OCI-M2 (cell line): ENCODE measurements around the gene DENND2A.
"Not testable (repeated sequence)": the region's sequence is repeated elsewhere in the genome, so short reads cannot be mapped to it uniquely, and the experiment has no call there.

Experiments used
- DNase-seq: peaks from one replicate; lab custom pipeline; 2025; ENCODE audit not compliant: unreplicated experiment; lab: John Stamatoyannopoulos, UW

DENND2A gene

DNA sequence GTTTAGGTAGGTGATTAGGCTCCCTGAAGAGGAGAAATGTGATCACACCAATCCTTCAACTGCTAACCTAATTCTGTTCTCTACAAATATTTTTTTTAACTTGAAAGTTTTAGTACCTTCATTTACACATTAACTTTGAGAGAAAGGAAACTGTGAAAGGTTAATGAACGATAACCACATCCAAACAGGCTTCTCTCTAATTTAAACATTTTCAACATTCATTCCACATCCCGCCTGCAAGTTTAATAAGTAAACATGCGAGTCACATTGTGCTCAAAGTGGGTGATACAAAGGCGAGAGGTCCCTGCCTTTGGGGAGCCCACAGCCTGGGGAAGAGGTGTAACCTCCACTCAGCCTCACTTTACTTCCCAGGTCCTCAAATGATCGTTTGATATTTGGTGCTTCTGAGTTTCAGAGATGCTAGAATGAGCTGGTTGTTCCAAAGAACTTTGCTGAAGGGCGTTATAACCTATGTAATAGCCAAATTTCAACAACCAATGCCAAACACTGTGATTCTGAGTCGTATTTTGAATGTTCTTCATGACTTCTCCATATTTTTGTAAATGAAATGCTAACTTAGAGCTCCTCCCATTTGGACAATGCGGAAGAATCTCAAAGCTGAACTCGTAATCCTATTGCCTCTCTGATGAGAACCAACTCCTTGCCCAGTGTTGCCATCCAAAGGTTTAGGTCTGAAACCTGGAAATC lies 47.5 kb downstream of the DENND2A start:
- DNase-seq = no peak

- no peak for DNase-seq
These were observed 49.3 kb downstream of the DENND2A start for GRCh38 chr7:140591180-140591902.

GRCh38 chr7:140587243-140587642 lies 53.4 kb downstream of the DENND2A start:
- no peak for DNase-seq

DNA sequence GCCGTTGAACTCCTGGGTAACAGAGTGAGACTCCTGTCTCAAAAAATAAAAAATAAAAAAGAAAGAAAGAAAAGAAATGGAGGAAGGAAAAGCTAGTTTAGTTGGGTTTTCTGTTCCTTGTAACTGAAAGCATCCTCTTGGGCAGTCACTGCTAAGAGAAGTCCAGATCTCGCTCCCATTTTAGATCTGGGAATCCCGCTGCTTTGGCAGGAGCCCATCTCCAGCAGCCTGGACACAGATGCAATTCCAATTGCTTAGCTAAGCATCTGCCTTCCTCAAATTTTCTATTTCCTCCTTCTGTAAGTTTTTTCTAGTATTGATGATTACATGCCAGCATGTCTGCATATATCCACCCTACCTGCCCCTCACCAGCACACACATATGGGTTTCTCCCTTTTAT lies 54.1 kb downstream of the DENND2A start:
- DNase-seq = no peak

DNA sequence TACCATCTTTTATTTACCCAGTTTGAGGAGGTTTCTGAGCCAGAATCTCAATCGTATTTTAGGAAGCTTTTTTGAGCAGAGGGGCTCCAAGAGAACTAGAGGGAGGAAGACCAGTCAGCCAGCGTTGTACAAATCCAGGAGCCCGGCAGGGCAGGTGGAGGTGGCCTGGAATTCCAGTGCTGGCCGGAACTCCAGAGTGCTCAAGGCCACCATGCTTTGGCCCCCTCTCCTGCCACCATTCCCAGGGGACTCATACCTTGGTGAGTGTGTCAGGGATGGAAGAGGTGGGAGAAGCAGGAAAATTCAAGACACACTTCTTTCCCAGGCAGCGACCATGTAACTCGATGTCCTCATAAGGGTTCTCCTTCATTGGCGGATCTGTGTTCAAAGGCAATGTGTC lies 55.3 kb downstream of the DENND2A start:
- no peak for DNase-seq

DNA sequence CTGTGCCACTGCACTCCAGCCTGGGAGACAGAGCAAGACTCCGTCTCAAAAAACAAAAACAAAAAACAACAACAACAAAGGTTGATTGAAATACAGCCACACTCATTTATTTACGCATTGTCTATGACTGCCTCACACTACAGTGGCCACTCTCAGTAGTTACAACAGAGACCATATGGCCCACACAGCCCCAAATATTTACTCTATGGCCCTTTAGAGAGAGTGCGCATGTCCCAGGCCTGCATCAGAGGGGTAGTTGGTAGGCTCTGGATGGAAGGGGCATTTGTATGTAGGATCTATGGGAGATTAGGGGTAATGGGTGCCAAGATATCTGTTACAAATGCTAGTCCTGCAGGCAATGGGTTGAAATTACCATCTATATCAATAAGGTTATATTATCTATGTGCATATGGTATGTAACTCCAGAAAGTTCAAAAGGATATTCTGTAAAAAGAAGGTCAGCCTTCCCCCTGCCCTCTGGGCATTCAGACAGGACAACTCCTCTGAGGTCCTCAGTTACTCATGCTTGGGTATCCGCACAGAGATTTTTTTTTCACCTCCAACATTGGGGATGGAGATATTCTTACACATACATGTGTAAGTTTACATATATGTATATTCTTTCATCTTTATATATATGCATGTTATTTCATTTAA lies 56.3 kb downstream of the DENND2A start:
- DNase-seq = no peak

- DNase-seq = no peak
These were observed 59.2 kb downstream of the DENND2A start for GRCh38 chr7:140581411-140581810.

DNA sequence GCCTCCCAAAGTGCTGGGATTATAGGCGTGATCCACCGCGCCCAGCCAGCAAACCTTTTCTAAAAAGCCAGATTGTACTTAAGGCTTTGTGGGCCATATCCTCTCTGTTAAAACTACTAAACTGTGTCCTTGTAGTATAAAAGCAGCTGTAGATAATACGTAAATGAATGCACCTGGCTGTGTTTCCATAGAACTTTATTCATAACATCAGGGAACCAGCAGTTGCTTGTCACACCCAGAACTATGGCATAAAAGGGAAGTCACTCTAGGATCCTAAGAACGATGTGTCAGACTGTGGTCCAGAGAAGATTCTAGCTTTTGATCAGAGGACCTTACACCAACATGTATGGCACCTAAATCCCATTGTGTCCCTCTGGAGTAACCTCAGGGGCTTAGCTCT lies 63.0 kb downstream of the DENND2A start:
- no peak for DNase-seq

- no peak for DNase-seq
These were observed 64.0 kb downstream of the DENND2A start for GRCh38 chr7:140576589-140576988.

DNA sequence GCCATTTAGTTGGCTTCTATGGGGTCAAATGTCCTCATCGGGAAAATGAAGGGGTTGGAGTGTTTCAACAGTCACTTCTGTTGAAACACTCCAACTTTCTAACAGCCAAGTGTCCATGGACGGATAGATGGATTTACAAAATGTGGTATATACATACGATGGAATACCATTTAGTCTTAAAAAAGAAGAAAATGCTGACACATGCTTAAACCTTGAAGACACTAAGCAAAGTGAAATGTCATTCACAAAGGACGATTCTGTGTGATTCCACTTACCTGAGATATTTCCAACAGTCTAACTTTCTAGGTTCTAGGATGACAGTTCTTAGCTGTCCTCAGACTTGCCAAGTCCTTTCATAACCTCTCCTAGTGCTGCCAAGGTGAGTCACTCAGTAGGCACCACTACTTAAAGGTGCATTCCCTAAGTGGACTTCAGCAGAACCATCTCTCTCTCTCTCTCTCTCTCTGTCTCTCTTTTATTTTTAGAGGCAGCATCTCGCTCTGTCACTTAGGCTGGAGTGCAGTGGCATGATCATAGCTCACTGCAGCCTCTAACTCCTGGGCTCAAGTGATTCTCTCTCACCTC lies 69.0 kb downstream of the DENND2A start:
- no peak for DNase-seq

DNA sequence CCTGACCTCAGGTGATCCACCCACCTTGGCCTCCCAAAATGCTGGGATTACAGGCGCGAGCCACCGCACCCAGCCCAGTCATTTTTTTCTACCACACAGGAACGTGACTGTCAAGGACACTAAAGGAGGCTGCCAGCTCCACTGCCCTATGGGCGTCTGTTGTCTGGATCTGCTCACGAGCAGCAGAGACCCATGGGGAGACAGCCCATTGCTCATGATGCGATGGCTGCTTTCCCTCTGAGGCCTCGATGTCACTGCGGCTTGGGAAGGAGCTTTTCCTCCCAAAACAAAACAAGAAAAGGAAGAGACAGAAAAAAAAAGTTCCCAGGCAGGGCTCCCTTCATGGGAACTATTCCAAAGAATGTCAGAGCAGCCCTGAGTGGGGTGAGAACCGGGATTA lies 70.5 kb downstream of the DENND2A start:
- DNase-seq = no peak

GRCh38 chr7:140568021-140568813 lies 72.4 kb downstream of the DENND2A start:
- no peak for DNase-seq

- DNase-seq = not testable (repeated sequence)
These were observed 74.4 kb downstream of the DENND2A start for GRCh38 chr7:140566186-140566585.

GRCh38 chr7:140565761-140566160 lies 74.9 kb downstream of the DENND2A start:
- not testable (repeated sequence) for DNase-seq

DNA sequence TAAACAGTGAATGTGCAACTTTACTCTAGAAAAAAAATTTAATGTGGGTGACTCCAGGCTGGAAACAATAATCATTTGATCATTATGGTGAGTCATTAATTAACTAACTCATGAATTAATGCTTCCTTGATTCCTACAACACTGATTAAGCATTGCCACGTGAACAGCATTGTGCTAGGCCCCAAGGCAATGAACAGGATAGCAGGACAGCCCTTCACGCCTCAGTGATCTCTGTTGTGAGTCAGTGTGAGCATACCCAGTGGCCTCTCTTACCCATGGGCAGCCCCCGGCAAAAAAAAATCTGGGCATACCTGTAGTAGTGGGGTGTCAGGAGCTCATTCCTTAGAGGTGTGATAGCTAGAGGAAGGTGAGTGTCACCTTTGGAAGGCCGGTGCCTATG lies 76.0 kb downstream of the DENND2A start:
- DNase-seq = no peak

GRCh38 chr7:140562926-140563481 lies 77.6 kb downstream of the DENND2A start:
- DNase-seq = no peak

DNA sequence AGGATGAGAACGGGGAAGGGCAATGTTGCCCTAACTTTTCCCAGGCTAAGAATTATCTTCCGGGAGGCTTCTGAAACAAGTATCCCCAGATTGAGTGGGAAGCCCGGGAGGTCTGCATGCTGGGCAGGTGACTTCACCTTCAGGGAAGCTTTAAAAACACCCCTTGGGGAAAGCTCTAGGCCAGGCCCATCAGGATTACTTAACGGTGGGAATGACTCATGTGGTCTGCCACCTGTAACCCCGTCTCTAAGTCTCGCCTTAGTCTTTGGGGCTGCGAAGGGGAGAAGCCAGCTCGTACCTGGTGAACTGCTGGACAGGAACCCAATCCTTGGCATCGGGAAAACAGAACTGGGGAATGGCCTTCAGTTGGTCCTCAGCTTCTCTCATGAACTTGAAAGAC lies 81.2 kb downstream of the DENND2A start:
- no peak for DNase-seq

GRCh38 chr7:140557809-140558518 lies 82.6 kb downstream of the DENND2A start:
- no peak for DNase-seq

DNA sequence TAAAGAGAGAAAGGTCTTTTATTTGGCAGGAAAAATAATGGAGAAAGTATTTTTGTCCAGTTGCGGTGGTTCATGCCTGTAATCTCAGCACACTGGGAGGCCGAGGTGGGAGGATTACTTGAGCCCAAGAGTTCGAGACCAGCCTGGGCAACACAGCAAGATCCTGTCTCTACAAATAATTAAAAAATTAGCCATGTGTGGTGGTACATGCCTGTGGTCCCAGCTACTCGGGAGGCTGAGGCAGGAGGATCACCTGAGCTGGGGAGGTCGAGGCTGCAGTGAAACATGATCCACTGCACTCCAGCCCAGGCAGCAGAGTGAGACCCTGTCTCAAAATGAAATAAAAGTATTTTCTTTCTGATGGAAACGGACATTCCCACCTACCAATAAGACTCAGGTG lies 83.5 kb downstream of the DENND2A start:
- DNase-seq = no peak

- DNase-seq = not testable (repeated sequence)
These were observed 87.4 kb downstream of the DENND2A start for GRCh38 chr7:140553236-140553635.
